CD4-positive, alpha-beta T cell treated with Interleukin-12 subunit alpha and Interleukin-12 subunit beta, for 1 hour (primary cell): ENCODE measurements around the gene POR.
"Not testable (repeated sequence)": the region's sequence is repeated elsewhere in the genome, so short reads cannot be mapped to it uniquely, and the experiment has no call there.

ENCODE experiments used
- DNase-seq: peaks from one replicate; pipeline ENCODE4 v3.0.0-alpha.2; 2020

POR gene

GRCh38 chr7:75914655-75915415 lies at the start of gene POR:
POR (plus strand) TSS chr7:75915155; CDS start chr7:75954002, 38,847 bp downstream.
- peak; percentile 99 for DNase-seq

DNA sequence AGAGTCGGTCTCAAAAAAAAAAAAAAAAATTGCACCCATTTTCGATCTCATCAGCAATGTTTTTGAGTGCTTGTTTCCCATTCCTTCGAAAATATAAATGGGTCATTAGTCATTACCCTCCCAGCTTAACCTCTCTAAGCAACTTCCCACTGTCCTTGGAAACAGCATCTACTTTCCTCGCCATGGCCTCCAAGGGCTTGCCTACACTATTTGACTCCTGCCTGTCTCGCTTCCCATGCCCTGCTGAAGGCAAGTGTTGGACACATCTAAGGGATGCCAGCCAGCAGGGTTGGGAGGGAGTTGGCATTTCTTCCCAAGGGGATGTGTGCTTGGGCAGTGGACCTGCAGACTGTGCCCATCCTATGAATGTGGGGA lies 48.9 kb upstream of the POR start:
- DNase-seq, result no peak

DNA sequence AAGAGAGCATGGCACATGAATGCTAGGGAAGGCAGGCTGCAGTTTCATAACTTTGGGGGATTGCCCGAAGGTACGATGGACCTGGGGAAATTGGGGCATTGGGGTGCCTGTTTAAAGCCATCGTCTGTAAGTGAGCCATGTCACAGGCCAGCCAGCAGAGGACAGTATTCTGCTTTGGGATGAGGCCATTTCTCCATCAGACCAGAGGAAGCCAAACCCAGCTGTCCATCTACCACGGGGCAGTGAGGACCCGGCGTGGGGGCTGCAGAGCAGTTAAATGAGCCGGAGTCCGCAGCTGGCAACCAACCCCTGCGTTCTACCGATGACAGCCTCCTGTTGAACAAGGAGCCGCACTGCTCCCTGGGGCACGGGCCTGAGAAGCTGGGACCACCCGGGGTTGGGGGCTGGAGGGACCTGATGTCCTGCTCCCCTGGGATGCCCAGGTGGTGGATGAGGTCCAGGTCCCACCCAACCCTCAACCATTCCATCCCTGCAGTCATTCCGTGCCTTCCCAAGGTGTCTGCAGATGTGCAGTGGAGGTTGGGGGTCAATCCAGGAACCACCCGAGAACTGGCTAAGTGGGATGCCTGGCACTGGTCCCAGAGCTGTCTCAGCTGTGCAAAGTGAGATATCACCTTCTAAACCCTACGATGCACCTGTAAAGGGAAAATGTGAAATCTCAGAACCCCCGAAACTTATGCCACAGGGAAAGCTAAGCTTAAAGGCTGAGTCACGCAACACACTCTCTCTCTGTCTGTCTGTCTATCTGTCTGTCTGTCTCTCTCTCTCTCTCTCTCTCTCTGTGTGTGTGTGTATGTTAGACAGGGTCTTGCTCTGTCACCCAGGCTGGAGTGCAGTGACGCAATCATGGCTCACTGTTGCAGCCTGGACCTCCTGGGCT lies 48.2 kb upstream of the POR start:
- peak; percentile 63 for DNase-seq

DNA sequence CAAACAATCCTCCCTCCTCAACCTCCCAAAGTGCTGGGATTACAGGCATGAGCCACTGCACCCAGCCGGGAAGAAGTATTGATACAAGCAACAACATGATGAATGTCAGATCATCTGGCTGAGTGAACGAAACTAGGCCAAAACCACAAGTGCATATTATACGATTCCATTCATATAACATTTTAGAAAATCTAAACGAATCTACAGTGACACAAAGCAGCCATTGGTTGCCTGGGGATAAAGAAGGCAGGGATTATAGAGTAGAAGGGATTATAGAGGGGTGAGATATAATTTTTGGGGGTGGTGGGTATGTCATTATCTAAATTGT lies 47.6 kb upstream of the POR start:
- no peak for DNase-seq

GRCh38 chr7:75868153-75868552 lies 46.8 kb upstream of the POR start:
- DNase-seq, result no peak

GRCh38 chr7:75869776-75870379 lies 45.1 kb upstream of the POR start:
- no peak for DNase-seq

DNA sequence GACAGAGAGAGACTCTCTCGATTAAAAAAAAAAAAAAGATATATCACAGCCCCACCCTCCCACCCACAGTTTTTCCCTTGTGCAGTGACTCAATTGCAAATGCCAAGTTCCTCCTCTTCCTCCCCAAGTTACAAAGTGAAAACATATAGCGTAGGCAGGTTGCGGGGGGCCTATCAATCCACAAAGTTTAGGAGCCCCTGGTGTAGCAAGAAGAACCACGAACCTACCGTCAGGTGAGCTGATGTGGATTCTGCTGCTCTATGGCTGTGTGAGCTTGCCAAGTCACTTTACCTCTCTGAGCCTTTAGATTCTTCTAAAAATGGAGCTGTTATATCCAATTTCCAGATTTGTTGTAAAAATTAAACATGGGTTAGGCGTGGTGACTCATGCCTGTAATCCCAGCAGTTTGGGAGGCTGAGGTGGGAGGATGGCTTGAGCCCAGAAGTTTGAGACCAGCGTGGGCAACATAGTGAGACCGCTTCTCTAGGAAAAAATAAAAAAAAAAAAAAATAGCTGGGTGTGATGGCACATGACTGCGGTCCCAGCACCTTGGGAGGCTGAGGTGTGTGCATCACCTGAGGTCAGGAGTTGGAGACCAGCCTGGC lies 44.3 kb upstream of the POR start:
- DNase-seq, result no peak

- DNase-seq, result no peak
These were observed 42.7 kb upstream of the POR start for GRCh38 chr7:75872073-75872782.

- DNase-seq, result not testable (repeated sequence)
These were observed 40.8 kb upstream of the POR start for GRCh38 chr7:75874180-75874579.

GRCh38 chr7:75875113-75876080 lies 39.6 kb upstream of the POR start:
- no peak for DNase-seq

DNA sequence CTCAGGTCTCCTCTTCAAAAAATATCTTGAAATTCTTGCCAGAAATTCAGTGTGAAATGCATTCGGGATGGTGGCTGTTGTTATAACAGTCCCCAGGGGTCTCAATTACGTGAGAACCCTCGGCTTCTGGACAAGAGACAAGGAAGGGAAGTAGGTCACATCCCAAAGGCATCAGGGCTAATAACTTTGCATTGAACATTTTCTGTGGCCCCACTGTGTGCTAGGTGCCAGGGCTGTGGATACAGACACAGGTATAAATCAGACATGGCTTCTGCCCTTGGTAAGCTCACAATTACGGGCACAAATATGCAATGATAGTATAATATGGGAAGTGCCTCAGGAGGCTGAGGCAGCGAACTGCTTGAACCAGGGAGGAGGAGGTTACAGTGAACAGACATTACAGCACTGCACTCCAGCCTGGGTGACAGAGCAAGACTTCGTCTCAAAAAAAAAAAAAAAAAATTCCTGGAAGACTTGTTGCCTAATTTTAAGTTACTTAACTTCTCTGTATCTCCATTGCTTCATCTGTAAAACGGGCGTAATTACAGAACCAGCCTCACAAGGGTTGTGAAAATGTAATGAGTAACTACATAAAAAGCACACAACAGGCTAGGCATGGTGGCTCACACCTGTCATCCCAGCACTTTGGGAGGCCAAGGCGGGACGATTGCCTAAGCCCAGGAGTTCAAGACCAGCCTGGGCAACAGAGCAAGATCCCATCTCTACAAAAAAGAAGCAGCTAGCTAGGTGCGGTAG lies 38.7 kb upstream of the POR start:
- DNase-seq, result no peak

DNA sequence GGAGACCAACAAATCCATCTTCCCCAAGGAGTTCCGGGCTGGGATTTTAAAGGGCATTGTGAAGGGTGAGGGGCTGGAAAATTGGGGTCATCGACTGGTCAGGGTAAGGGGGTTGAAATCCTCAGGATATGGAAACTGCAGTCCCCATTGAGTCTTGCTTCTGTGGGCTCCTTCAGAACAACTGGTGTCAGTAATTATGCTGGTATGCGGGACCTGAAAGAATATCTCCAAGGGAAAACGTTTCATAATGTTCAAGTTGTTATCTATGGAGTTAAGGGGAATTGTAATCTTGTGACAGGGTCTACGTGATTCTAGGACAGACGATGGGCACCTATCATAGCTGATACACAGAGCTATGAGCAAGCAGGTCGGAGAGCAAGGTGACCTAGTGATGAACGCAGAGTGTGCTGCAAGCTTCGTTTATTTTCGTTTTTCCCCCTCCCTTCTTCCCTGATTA lies 36.6 kb upstream of the POR start:
- no peak for DNase-seq

DNA sequence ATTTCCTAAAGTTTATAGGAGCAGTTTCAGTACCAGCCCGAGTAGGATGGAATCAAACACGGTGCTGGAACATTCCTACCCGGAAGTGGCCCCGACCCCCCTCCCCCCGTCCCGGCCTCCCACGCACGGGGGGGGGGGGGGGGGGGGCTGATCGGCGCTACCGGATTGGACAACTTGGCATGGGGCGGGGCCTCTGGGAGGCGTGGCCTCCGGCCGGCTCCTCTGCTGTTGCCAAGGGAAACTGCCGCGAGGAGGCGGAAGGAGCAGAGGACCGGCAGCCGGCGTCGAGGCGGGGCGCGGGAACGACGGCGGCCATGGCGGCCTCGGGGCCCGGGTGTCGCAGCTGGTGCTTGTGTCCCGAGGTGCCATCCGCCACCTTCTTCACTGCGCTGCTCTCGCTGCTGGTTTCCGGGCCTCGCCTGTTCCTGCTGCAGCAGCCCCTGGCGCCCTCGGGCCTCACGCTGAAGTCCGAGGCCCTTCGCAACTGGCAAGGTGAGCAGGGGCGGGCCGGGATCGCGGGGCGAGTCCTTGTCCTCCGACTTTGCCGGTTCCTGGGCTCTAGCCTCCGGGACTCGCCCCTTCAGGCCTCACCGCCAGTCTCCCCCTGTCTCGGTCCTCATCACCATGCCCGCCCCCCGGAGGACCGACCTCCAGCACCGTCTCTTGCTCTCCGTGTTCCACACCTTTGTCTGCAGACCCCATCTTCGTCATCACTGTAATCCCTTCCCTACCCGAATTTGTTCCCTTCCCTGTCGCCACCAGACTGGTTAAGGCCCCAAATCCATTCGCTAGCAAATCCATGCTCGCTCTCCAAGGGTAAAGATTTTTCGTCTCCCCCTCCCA lies 36.0 kb upstream of the POR start, which contains the start of gene RHBDD2:
TSS of gene RHBDD2 (plus strand) at position 266 of the 843 bp plus-strand sequence. CDS start at position 315, 49 bp downstream.
- DNase-seq, result peak; percentile 98

- DNase-seq, result peak; percentile 72
These were observed 35.2 kb upstream of the POR start for GRCh38 chr7:75879771-75880184.

GRCh38 chr7:75880242-75880641 lies 34.7 kb upstream of the POR start:
- DNase-seq, result no peak

- no peak for DNase-seq
These were observed 33.4 kb upstream of the POR start for GRCh38 chr7:75881436-75882095.

DNA sequence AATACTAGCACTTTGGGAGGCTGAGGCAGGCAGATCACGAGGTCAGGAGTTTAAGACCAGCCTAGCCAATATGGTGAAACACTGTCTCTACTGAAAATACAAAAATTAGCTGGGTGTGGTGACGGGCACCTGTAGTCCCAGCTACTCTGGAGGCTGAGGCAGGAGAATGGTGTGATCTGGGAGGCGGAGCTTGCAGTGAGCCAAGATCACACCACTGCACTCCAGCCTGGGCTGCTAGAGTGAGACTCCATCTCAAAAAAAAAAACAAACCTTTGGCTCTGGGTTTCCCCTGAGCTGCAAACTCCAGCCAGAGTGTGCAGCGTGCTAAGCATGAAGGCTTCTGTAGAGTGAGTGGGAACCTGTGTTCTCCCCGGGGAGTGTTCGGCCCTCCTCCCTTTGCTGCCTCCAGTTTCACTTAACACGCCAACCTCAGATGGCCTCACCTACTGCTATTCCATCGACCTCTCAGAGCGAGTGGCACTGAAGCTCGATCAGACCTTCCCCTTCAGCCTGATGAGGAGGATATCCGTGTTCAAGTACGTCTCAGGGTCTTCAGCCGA lies 31.6 kb upstream of the POR start:
- DNase-seq, result not testable (repeated sequence)

DNA sequence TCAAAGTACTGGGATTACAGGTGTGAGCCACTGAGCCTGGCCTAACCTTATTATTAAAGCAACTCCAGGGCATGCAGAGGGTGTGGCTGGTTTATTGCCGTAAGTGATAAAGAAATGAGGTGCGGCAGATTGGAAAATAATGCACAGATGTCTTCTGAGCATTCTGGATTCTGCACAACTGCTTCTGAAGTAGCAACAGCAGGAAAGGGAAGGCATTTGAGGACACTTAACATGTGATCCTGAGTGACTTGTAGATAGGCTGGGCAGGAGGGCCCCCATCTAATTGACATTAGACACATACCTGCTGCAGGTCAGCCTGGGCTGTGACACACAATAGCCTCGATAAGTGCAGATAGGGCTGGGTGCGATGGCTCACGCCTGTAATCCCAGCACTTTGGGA lies 30.5 kb upstream of the POR start:
- DNase-seq, result no peak

GRCh38 chr7:75885036-75885435 lies 29.9 kb upstream of the POR start:
- DNase-seq, result no peak
